ENCODE data around the gene IGFN1.

IGFN1 gene

DNA sequence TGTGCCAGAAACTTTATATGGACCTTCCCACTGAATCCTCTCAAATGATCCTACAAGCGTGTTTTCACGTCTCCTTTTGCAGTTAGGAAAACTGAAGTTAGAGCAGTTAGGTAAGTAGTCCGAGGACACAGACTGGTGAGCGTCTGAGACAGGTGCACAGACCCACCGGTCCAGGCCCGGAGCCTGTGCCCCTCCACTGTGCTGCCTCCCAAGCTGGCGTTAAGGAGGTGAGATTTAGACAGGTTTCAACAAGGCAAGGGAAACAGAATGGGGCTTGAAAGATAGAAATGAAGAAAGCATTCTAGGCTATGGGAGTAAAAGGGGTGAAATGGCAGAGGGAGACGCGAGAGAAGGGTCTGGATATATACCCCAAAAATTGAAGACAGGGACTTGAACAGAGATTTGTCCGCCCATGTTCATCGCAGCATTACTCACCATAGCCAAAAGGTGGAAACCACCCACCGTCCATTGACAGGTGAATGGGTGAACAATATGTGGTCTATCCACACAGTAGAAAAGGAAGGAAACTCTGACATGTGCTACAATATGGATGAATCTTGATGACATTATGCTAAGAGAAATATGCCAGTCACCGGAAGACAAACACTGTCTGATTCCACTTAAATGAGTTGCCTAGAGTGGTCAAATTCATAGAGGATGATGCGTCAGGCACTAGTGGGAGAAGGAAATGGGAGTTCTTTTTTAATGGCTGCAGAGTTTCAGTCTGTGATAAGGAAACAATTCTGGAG lies 77.0 kb downstream of the IGFN1 start:
- DNase-seq: no peak

DNA sequence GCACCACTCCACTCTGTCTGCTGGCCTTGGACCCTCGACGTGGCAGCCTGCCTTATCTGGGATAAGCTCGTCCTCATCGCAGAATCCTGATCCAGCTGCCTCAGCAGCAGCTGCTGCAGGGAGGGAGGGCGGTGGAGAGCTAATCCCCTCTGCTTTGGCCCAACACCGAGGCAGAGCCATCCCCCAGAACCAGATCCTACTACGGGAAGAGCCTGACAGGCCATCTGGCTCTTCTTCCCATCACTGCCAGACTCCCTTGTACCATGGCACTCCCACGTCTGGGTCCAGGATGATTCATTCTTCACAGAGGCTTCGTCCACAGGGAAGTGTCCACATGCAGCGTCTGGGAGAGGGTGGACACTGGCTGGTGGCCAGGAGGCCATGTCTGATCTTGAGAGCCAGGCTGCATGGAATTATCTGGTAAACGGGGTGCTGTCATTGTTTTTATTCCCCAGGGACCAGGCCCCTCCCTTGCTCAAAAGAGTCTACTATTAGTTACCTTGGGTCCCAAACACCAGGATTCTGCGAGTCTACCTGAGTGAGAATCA lies 78.1 kb downstream of the IGFN1 start:
- DNase-seq: no peak

DNA sequence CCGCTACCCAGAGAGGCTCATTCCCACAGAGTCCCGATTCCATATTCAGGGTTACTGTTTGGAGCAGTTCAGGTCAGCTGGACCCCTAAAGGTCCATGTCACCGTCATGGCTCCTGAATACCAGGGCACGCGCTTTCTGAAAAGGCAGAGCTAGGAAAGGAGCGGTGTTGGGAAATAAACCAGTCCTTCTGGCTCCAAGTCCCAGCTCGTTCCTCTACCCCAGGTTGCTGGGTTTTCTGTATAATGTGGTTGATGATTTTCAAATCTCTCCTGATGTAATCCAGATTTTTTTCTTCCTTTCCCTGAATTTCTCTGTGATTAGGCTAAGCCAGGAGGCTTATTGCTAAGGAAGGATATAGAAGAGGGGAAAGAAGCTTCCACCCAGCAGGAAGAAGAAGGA lies 78.7 kb downstream of the IGFN1 start:
- DNase-seq: no peak

DNA sequence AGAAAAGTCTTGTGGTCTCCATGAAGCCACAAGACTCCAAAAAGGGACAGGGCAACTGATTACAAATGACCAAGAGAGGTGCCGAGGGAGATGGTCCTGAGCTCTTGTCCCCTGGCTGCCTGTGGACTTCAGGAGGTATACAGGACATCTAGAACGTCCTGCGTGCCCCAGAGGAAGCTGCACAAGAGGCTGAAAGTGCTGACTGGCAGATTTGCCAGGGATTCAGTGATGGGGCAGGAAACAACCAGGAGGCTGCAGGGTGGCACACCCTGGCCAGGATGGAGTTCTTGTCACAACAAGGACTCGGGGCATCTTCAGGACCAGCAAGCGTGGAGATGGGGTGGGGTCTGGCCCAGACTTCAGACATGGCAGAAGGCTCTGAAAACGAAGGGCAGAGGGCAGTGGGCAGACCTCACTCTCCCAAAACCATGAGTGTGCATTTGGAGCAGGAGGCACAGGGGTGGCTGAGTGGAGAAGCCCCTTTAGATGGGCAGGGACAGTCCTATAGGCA lies 79.3 kb downstream of the IGFN1 start:
- DNase-seq: no peak

DNA sequence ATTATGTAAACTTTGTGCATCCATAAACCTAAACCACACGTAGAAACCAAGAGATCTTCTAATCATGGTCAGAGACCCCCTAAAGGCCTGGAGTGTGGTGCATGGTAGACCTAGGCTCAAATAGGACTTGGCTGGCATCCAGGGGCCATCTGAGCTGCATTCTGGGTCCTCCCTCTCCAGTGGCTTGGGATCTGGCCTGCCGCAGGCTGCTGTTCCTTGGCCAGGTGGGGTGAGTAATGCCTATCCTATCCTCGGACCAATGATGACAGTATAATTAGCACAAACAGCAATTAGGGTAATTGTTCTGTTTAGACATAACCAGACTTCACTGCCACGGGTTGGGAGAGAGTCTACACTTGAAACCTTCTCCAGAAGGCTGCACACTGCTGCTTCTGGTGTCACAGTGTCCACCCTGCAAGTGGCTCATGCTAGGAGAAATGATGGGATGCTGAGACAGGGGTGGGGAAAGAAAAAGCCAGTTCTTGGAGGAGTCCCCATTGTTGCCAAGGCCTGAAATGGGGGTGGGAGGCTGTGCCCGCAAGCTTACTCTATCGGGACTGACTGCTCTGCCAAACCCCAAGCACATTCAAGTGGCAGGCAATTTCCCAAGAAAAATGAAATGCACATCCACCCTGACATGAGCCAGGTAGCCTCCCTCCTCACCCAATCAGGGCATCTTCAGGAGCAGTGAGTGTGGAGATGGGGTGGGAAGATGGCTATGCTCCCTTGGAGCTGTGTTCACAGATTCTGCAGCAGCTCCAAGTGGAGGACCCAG lies 80.2 kb downstream of the IGFN1 start:
- no peak for DNase-seq

DNA sequence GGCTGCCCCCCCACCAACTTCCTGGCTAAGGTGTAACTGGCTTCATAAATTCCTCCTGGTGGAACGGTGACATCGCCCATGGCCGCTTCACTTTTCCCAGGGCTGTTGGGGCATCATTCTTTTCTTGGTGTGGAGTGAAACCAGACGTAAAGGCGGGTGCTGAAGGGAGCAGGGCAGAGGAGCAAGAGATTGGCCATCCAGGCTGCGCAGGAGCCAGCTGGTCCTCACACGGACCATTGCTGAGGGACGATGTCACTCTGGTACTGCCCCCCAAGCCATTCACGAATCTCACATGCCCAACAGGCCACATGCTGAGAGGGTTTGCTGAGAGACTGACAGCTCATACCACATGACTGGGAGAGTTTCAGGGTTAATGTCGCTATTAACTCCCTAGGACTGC lies 82.2 kb downstream of the IGFN1 start:
- DNase-seq: no peak

DNA sequence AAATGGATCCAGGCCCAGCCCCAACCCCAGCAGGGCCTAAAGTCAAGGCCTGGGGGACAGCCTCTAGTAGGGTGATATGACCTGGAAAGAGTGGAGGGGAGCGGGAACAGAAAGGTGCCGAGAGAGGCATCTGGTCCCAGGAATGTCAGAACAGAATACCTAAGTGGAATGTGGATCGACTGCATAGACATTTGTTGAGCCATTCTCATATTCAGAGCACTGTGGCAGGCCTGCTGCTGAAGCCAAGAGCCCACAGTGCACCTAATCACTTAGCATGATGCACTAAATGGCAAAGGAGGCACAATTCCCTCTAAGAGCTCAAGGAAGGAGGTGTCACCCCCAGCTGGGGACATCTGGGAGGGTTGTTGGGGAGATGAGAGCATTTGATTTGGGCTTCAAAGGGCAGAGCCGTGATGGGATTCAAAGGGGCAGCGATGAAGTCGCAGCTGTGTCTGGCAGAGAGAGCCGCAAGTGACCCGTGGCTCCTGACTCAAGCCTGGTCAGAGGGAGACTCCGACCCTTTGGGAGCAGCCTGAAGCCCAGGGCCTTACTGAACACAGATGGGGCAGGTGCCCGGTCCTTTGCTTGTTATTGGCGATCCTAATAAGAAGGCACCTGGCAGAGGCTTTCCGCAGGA lies 84.1 kb downstream of the IGFN1 start:
- DNase-seq: no peak

DNA sequence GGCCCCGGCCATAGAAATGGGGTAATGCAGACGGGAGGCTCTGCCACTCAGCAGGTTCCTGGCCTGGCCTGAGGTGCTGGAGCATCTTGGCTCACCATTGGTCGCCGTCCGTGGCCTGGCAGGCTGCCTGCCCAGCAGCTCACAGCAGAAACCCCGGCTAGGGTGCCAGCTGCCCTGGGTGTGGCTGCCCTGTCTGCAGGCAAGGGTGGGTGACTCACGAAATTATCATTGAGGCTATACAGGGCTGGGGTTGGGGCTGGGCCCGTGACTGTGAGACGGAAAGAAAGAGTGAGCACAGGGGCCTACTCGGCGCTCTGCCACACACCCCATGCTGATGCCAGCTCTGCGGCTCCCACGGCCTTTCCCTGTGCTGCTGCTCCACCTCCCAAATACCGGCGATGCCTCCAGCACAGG lies 84.6 kb downstream of the IGFN1 start:
- no peak for DNase-seq

DNA sequence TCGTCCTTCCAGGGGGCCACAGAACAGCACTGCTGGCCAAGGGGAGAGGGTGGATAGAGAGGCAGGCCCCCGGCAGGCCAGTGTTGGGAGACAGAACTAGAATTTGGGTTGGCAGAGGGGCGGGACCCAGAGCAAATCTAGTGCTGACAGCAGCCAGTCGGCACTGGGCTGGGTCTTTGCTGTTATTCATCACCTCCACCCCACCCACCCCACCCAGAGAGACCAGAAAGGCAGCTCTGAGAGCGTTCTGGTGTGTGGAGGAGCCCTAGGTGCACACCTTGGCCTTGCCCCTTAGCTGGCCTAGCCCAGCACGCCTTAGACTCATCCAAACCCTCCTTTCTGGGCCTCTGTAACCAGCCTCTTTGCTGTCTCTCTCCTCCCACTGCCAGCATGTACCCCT lies 86.3 kb downstream of the IGFN1 start:
- DNase-seq: no peak

DNA sequence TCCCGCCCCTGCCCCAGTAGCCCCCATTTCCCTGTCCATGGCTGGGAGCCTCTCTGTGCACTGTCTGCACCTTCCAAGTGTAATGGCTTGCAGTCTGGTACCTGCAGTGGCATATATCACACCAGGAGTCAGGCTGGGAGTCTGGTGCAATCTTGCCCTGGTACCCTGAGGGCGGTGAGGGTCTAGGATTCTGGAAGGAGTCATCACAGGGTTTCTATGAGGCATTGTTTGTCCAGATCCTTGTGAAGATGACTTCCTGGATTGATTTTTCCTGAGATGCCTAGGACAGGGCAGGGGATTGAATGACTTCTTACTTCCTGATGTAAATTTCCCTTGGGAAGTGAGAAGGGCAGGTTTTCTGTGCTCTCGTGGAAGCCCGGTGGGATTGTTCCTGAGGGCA lies 86.8 kb downstream of the IGFN1 start:
- DNase-seq: no peak

Measured in T-helper 2 cell (primary cell).